Immature natural killer cell (primary cell): Measurements from ENCODE around the gene C10orf67. TPM values are rescaled to one million over a fixed set of nuclear protein-coding genes. Genes with fewer than 3 reads are reported as not detected.
A peak's percentile ranks its signal among the peaks of the same experiment; 100 is the strongest.
"Not testable (repeated sequence)": the region's sequence is repeated elsewhere in the genome, so short reads cannot be mapped to it uniquely, and the experiment has no call there.

Experiments
- DNase-seq, 3 donors: peaks; one replicate each; pipeline ENCODE4 v3.0.0; 2022; ENCODE audit warnings: mixed read lengths in 1 of 3
- H3K27ac Mint-ChIP-seq, 6 donors: one replicate each; pipeline ENCODE4 v1.8.0; 2020; ENCODE audit warnings: mixed read lengths in 6 of 6, mild to moderate bottlenecking in 5 of 6, inconsistent platforms in 4 of 6, moderate library complexity in 3 of 6
- H3K27me3 Mint-ChIP-seq, 3 donors: one replicate each; pipeline ENCODE4 v1.8.0; 2020 to 2021; ENCODE audit warnings: low read depth in 3 of 3, mild to moderate bottlenecking in 3 of 3, mixed read lengths in 3 of 3, moderate library complexity in 3 of 3, inconsistent platforms in 1 of 3
- H3K36me3 Mint-ChIP-seq, 3 donors: one replicate each; pipeline ENCODE4 v1.8.0; 2020; ENCODE audit warnings: mixed read lengths in 3 of 3, inconsistent platforms in 2 of 3, mild to moderate bottlenecking in 2 of 3
- H3K4me1 Mint-ChIP-seq, 2 donors: one replicate each; pipeline ENCODE4 v1.8.0; 2020; ENCODE audit warnings: inconsistent platforms in 2 of 2, mild to moderate bottlenecking in 2 of 2, mixed read lengths in 2 of 2, moderate library complexity in 1 of 2
- H3K4me3 Mint-ChIP-seq, 5 donors: one replicate each; pipeline ENCODE4 v1.8.0; 2020; ENCODE audit warnings: mild to moderate bottlenecking in 5 of 5, mixed read lengths in 5 of 5, inconsistent platforms in 3 of 5, moderate library complexity in 3 of 5
- H3K9me3 Mint-ChIP-seq, 6 donors: one replicate each; pipeline ENCODE4 v1.8.0; 2020; ENCODE audit warnings: mild to moderate bottlenecking in 6 of 6, mixed read lengths in 6 of 6, inconsistent platforms in 4 of 6, moderate library complexity in 3 of 6
- polyA plus RNA-seq, 3 donors: library from polyadenylated mRNA; unstranded; fragments of 300-500 nt; fragmentation: Illumina TruSeq; gene quantifications; one replicate each; pipeline ENCODE4 v1.2.3, GENCODE V29; 2021

Gene C10orf67
- polyA plus RNA-seq, 3 donors from 2014 or later = not detected

GRCh38 chr10:23370106-23370505 lies 25.5 kb upstream of the C10orf67 start:
- Mint-ChIP-seq H3K36me3 (no peaks in the 10 kb centered on the region), H3K4me1 (peaks cover 4 to 16% of the 10 kb centered on the region in 2 donors), H3K9me3 (peaks cover 0 to 2% (median 0%) of the 10 kb centered on the region in 6 donors), H3K27me3 (peaks cover 0 to 7% (median 2%) of the 10 kb centered on the region in 3 donors), H3K4me3 (no peak overlapping the region), H3K27ac (no peak overlapping the region)
- no peak for DNase-seq

GRCh38 chr10:23368816-23369640 lies 24.4 kb upstream of the C10orf67 start:
- Mint-ChIP-seq H3K4me3 (peak overlapping the region in 3 of 5 donors; percentile 7 to 42 (median 13)), H3K27ac (no peak overlapping the region), H3K27me3 (peaks cover 0 to 7% (median 1%) of the 10 kb centered on the region in 3 donors), H3K4me1 (peaks cover 4 to 16% of the 10 kb centered on the region in 2 donors), H3K9me3 (peaks cover 0 to 2% (median 0%) of the 10 kb centered on the region in 6 donors), H3K36me3 (no peaks in the 10 kb centered on the region)
- no peak for DNase-seq

GRCh38 chr10:23367896-23368595 lies 23.4 kb upstream of the C10orf67 start:
- H3K9me3 Mint-ChIP-seq = peaks cover 0 to 2% (median 0%) of the 10 kb centered on the region in 6 donors
- H3K27me3 Mint-ChIP-seq = peaks cover 0 to 11% (median 0%) of the 10 kb centered on the region in 3 donors
- no peak overlapping the region for H3K4me3 Mint-ChIP-seq
- DNase-seq = no peak
- no peaks in the 10 kb centered on the region for H3K36me3 Mint-ChIP-seq
- peaks cover 4 to 16% of the 10 kb centered on the region in 2 donors for H3K4me1 Mint-ChIP-seq
- H3K27ac Mint-ChIP-seq = no peak overlapping the region

GRCh38 chr10:23365417-23366030 lies 20.9 kb upstream of the C10orf67 start:
- H3K9me3 Mint-ChIP-seq, H3K27ac Mint-ChIP-seq, DNase-seq, H3K4me3 Mint-ChIP-seq, H3K36me3 Mint-ChIP-seq, H3K27me3 Mint-ChIP-seq: not testable (repeated sequence)
- peaks cover 4 to 16% of the 10 kb centered on the region in 2 donors for H3K4me1 Mint-ChIP-seq

- Mint-ChIP-seq H3K4me1 (peaks cover 4 to 15% of the 10 kb centered on the region in 2 donors), H3K9me3 (peaks cover 0 to 7% (median 0%) of the 10 kb centered on the region in 6 donors), H3K27ac (no peak overlapping the region), H3K27me3 (peaks cover 2 to 5% (median 2%) of the 10 kb centered on the region in 3 donors), H3K4me3 (no peak overlapping the region), H3K36me3 (no peaks in the 10 kb centered on the region)
- DNase-seq = no peak
These were observed 19.8 kb upstream of the C10orf67 start for GRCh38 chr10:23364378-23364777.

- H3K4me1 Mint-ChIP-seq = peaks cover under 1 to 8% of the 10 kb centered on the region in 2 donors
These were observed 19.2 kb upstream of the C10orf67 start for GRCh38 chr10:23363793-23364135.

GRCh38 chr10:23362879-23363792 lies 18.5 kb upstream of the C10orf67 start:
- peaks cover 2 to 5% (median 4%) of the 10 kb centered on the region in 3 donors for H3K27me3 Mint-ChIP-seq
- peaks cover 0 to 2% of the 10 kb centered on the region in 2 donors for H3K4me1 Mint-ChIP-seq
- no peak overlapping the region for H3K27ac Mint-ChIP-seq
- DNase-seq = no peak
- H3K36me3 Mint-ChIP-seq = no peaks in the 10 kb centered on the region
- peaks cover 0 to 5% (median 0%) of the 10 kb centered on the region in 6 donors for H3K9me3 Mint-ChIP-seq
- no peak overlapping the region for H3K4me3 Mint-ChIP-seq

More at GRCh38 chr10:23363793-23364135, 19.2 kb upstream of the C10orf67 start:
- DNase-seq = no peak
- Mint-ChIP-seq H3K9me3 (peaks cover 0 to 7% (median 0%) of the 10 kb centered on the region in 6 donors), H3K36me3 (no peaks in the 10 kb centered on the region), H3K27me3 (peaks cover 2 to 5% (median 3%) of the 10 kb centered on the region in 3 donors), H3K4me3 (no peak overlapping the region), H3K27ac (no peak overlapping the region)

- Mint-ChIP-seq H3K27me3 (peaks cover 2 to 5% (median 4%) of the 10 kb centered on the region in 3 donors), H3K9me3 (peaks cover 0 to 5% (median 0%) of the 10 kb centered on the region in 6 donors), H3K4me1 (no peaks in the 10 kb centered on the region), H3K36me3 (no peaks in the 10 kb centered on the region), H3K27ac (no peak overlapping the region), H3K4me3 (no peak overlapping the region)
- no peak for DNase-seq
These were observed 17.7 kb upstream of the C10orf67 start for GRCh38 chr10:23362069-23362830.

- H3K4me3 Mint-ChIP-seq = no peak overlapping the region
- H3K27ac Mint-ChIP-seq = no peak overlapping the region
- no peaks in the 10 kb centered on the region for H3K4me1 Mint-ChIP-seq
- peaks cover 0 to 5% (median 0%) of the 10 kb centered on the region in 6 donors for H3K9me3 Mint-ChIP-seq
- no peaks in the 10 kb centered on the region for H3K36me3 Mint-ChIP-seq
- peaks cover 2 to 5% (median 5%) of the 10 kb centered on the region in 3 donors for H3K27me3 Mint-ChIP-seq
- no peak for DNase-seq
These were observed 17.1 kb upstream of the C10orf67 start for GRCh38 chr10:23361665-23362064.

- Mint-ChIP-seq H3K27ac (no peak overlapping the region), H3K27me3 (peaks cover 2 to 6% (median 5%) of the 10 kb centered on the region in 3 donors), H3K4me1 (no peaks in the 10 kb centered on the region), H3K4me3 (no peak overlapping the region), H3K36me3 (no peaks in the 10 kb centered on the region), H3K9me3 (peaks cover 0 to 5% (median 0%) of the 10 kb centered on the region in 6 donors)
- no peak for DNase-seq
These were observed 15.2 kb upstream of the C10orf67 start for GRCh38 chr10:23359692-23360380.

GRCh38 chr10:23358357-23358756 lies 13.8 kb upstream of the C10orf67 start:
- H3K27ac Mint-ChIP-seq = no peak overlapping the region
- peaks cover 2 to 6% (median 2%) of the 10 kb centered on the region in 3 donors for H3K27me3 Mint-ChIP-seq
- H3K36me3 Mint-ChIP-seq = no peaks in the 10 kb centered on the region
- DNase-seq = no peak
- H3K9me3 Mint-ChIP-seq = peaks cover 0 to 5% (median 0%) of the 10 kb centered on the region in 6 donors
- no peaks in the 10 kb centered on the region for H3K4me1 Mint-ChIP-seq
- H3K4me3 Mint-ChIP-seq = no peak overlapping the region
